ENCODE data around the gene AQP1. TPM values are rescaled to one million over a fixed set of nuclear protein-coding genes. Genes with fewer than 3 reads are reported as not detected.

AQP1 gene
- total and polyA plus RNA-seq, 2 donors (not counting 1 experiment from before 2014, with no cell fraction given), result not detected

DNA sequence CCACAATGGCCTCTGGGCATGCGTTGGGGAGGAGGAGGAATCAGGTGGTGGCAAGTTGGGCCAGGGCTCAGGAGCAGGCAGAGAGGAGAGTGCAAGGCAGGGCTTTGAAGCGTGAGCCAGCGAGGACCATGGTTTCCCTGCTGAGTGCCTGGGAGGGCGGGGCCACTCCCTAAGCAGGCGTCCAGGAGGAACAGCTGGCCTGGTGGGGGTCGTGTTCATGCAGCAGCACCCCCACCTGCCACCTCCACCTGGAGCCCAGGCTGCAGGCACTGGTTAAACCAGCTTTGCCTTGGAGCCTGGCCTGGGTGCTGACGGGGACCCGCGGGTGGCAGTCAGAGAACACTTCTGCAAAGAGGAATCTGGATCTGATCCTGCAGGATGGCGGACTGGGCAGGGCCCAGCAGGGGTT, 24.2 kb upstream of the AQP1 start:
- no peaks in the 10 kb centered on the region for H4K20me1 ChIP-seq (ENCODE audit: control insufficient read depth, insufficient read depth, low read length, poor library complexity, severe bottlenecking)
- WGBS (ENCODE audit: insufficient coverage), result 74% methylated on average over 10 of the region's 10 CpGs
- ChIA-PET POLR2A (no interaction called here), CTCF (no interaction called here)
- H3K36me3 ChIP-seq (replicated peaks in 1 of 2; ENCODE audit: control extremely low read depth in 1 of 2, control insufficient read depth in 1 of 2, extremely low read depth in 1 of 2, insufficient read depth in 2 of 2, low read length in 1 of 2), result no peaks in the 10 kb centered on the region
- H3K27ac ChIP-seq (ENCODE audit: low read length in 2 of 2), result no peak overlapping the region
- Mint-ChIP-seq H3K9me3 (ENCODE audit: insufficient read depth) (peaks cover 9% of the 10 kb centered on the region), H3K4me3 (no peak overlapping the region), H3K27ac (no peak overlapping the region), H3K4me1 (no peaks in the 10 kb centered on the region), H3K27me3 (no peaks in the 10 kb centered on the region)
- no peak overlapping the region for H3K4me3 ChIP-seq (ENCODE audit: control extremely low read depth in 1 of 5, extremely low read depth in 1 of 5, insufficient read depth in 1 of 5, low read depth in 2 of 5, low read length in 4 of 5)
- no peak overlapping the region for H3K4me2 ChIP-seq (replicated peaks; ENCODE audit: low read depth, low read length, poor library complexity, severe bottlenecking)
- H3K27me3 ChIP-seq (replicated peaks in 1 of 4; ENCODE audit: control extremely low read depth in 1 of 4, control insufficient read depth in 3 of 4, insufficient read depth in 4 of 4, low read length in 3 of 4), result no peaks in the 10 kb centered on the region
- intact Hi-C loops (cut with micrococcal nuclease), result no loop called here
- H2AFZ ChIP-seq (ENCODE audit: insufficient read depth, low read depth, low read length, poor library complexity, severe bottlenecking), result no peak overlapping the region
- H3K9me3 ChIP-seq (ENCODE audit: control extremely low read depth in 1 of 3, control insufficient read depth in 2 of 3, insufficient read depth in 1 of 3, low read length in 2 of 3), result peaks cover 0 to 13% (median 0%) of the 10 kb centered on the region in 3 donors
- no peaks in the 10 kb centered on the region for H3K79me2 ChIP-seq (ENCODE audit: control insufficient read depth, insufficient read depth, low read length)
- no peak for DNase-seq
- H3K9ac ChIP-seq (ENCODE audit: low read length), result no peak overlapping the region
- ATAC-seq (ENCODE audit: low read depth), result no peak
- no peaks in the 10 kb centered on the region for H3K4me1 ChIP-seq (ENCODE audit: control insufficient read depth in 2 of 2, insufficient read depth in 2 of 2, low read length in 2 of 2)
- TF ChIP-seq, protein P1, sequence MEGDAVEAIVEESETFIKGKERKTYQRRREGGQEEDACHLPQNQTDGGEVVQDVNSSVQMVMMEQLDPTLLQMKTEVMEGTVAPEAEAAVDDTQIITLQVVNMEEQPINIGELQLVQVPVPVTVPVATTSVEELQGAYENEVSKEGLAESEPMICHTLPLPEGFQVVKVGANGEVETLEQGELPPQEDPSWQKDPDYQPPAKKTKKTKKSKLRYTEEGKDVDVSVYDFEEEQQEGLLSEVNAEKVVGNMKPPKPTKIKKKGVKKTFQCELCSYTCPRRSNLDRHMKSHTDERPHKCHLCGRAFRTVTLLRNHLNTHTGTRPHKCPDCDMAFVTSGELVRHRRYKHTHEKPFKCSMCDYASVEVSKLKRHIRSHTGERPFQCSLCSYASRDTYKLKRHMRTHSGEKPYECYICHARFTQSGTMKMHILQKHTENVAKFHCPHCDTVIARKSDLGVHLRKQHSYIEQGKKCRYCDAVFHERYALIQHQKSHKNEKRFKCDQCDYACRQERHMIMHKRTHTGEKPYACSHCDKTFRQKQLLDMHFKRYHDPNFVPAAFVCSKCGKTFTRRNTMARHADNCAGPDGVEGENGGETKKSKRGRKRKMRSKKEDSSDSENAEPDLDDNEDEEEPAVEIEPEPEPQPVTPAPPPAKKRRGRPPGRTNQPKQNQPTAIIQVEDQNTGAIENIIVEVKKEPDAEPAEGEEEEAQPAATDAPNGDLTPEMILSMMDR (IDR thresholded peaks at IDR 0.05), result no peak
- TF ChIP-seq EZH2 (IDR thresholded peaks at IDR 0.05; ENCODE audit: borderline replicate concordance, insufficient read depth, low read depth, low read length, poor library complexity, severe bottlenecking), result no peak

DNA sequence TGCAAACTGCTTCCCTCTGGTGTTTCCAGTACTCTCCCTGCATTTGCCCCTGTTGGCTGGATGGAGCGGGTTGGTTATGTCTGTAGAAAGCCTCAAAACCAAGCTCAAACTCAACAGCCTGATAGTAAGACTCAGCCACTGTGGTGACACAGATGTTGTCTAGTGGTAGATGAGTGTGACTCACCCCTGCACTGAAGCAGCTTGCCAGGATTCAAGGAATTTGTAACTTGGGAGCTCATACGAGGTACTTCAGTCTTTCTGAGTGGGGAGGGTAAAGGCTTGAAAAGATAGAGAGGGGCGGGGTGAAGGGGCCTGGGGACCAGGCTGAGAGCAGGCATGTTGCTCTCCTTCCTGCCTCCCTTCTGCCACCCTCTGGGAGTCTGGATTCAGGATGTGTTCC, 22.9 kb upstream of the AQP1 start:
- H3K4me3 Mint-ChIP-seq, result no peak overlapping the region
- CTCF ChIA-PET, result no interaction called here
- Histone ChIP-seq H4K20me1 (ENCODE audit: control insufficient read depth, insufficient read depth, low read length, poor library complexity, severe bottlenecking) (no peaks in the 10 kb centered on the region), H3K27me3 (replicated peaks in 1 of 4; ENCODE audit: control extremely low read depth in 1 of 4, control insufficient read depth in 3 of 4, insufficient read depth in 4 of 4, low read length in 3 of 4) (no peaks in the 10 kb centered on the region), H3K36me3 (replicated peaks in 1 of 2; ENCODE audit: control extremely low read depth in 1 of 2, control insufficient read depth in 1 of 2, extremely low read depth in 1 of 2, insufficient read depth in 2 of 2, low read length in 1 of 2) (no peaks in the 10 kb centered on the region), H2AFZ (ENCODE audit: insufficient read depth, low read depth, low read length, poor library complexity, severe bottlenecking) (no peak overlapping the region), H3K4me2 (replicated peaks; ENCODE audit: low read depth, low read length, poor library complexity, severe bottlenecking) (no peak overlapping the region), H3K27ac (ENCODE audit: low read length in 2 of 2) (no peak overlapping the region), H3K79me2 (ENCODE audit: control insufficient read depth, insufficient read depth, low read length) (no peaks in the 10 kb centered on the region), H3K9me3 (ENCODE audit: control extremely low read depth in 1 of 3, control insufficient read depth in 2 of 3, insufficient read depth in 1 of 3, low read length in 2 of 3) (peaks cover 0 to 13% (median 0%) of the 10 kb centered on the region in 3 donors), H3K4me3 (ENCODE audit: control extremely low read depth in 1 of 5, extremely low read depth in 1 of 5, insufficient read depth in 1 of 5, low read depth in 2 of 5, low read length in 4 of 5) (no peak overlapping the region), H3K4me1 (ENCODE audit: control insufficient read depth in 2 of 2, insufficient read depth in 2 of 2, low read length in 2 of 2) (no peaks in the 10 kb centered on the region), H3K9ac (ENCODE audit: low read length) (no peak overlapping the region)
- ATAC-seq (ENCODE audit: low read depth) (no peak), DNase-seq (no peak)
- no peaks in the 10 kb centered on the region for H3K27me3 Mint-ChIP-seq
- POLR2A ChIA-PET, result no interaction called here
- peaks cover 9% of the 10 kb centered on the region for H3K9me3 Mint-ChIP-seq (ENCODE audit: insufficient read depth)
- H3K27ac Mint-ChIP-seq, result no peak overlapping the region
- no peaks in the 10 kb centered on the region for H3K4me1 Mint-ChIP-seq
- 84% methylated on average over 2 of the region's 3 CpGs for WGBS (ENCODE audit: insufficient coverage)
- intact Hi-C loops (cut with micrococcal nuclease), result no loop called here
- TF ChIP-seq, protein P1 (IDR thresholded peaks at IDR 0.05), result no peak
- TF ChIP-seq EZH2 (IDR thresholded peaks at IDR 0.05; ENCODE audit: borderline replicate concordance, insufficient read depth, low read depth, low read length, poor library complexity, severe bottlenecking), result no peak
